Osteoblast (primary cell): ENCODE data around the gene CARD11. TPM values are rescaled to one million over a fixed set of nuclear protein-coding genes. Genes with fewer than 3 reads are reported as not detected.

ENCODE experiments used
- total RNA-seq: library from RNA; depleted of rRNA; stranded (reverse); fragments of >200 nt; gene quantifications from 2 replicates; pipeline ENCODE4 v1.2.3, GENCODE V29; 2012

Gene CARD11
- total RNA-seq, 1 donor = not detected

Other genes with a start within 250 kb of the CARD11 start
- 27.1 and 32.7 TPM in 2 replicates for gene GNA12, start 199.6 kb downstream of the CARD11 start, total RNA-seq